SK-N-SH (cell line): Measurements from ENCODE around the gene RBM34. TPM values are rescaled to one million over a fixed set of nuclear protein-coding genes. Genes with fewer than 3 reads are reported as not detected.
"Not testable (repeated sequence)": the region's sequence is repeated elsewhere in the genome, so short reads cannot be mapped to it uniquely, and the experiment has no call there.

Experiments used
- CTCF ChIA-PET: fragments of 300-600, 350-600 bp; formaldehyde crosslinking; extraction: SDS; loops from one replicate; lab custom pipeline; 2021; lab: Yijun Ruan, JAX
- POLR2A ChIA-PET: fragments of 350-600 bp; sonication (Branson Sonifier 250); formaldehyde crosslinking; extraction: SDS; loops from one replicate; lab custom pipeline; 2020; ENCODE audit warnings: antibody characterized with exemption, inconsistent platforms; lab: Yijun Ruan, JAX
- DNase-seq: peaks from one replicate; pipeline ENCODE4 v3.0.0; 2012
- H2AFZ ChIP-seq: fragments of 200-600 bp; sonication (generic); 2 replicates; pipeline ENCODE4 v1.8.1; 2016; ENCODE audit warnings: antibody characterized with exemption, mild to moderate bottlenecking, low read depth
- H3F3A ChIP-seq: fragments of 200-600 bp; sonication (generic); replicated peaks from 2 replicates; pipeline ENCODE3; 2016; ENCODE audit warnings: antibody characterized with exemption, mild to moderate bottlenecking; ENCODE audit not compliant: insufficient read depth
- H3K27ac ChIP-seq, 2 experiments: fragments of 200-500 bp in 1 of 2; fragments of 200-600 bp in 1 of 2; sonication (Bioruptor generic) in 1 of 2; sonication (generic), shearing (Covaris generic) in 1 of 2; 2 replicates each; pipeline versions ENCODE4 v1.5.1 to v1.6.1; 2014 to 2016; ENCODE audit warnings: low read depth in 2 of 2, inconsistent platforms in 1 of 2, low read length in 1 of 2, mild to moderate bottlenecking in 1 of 2, mixed read lengths in 1 of 2
- H3K27me3 ChIP-seq: fragments of 200-600 bp; sonication (generic), shearing (Covaris generic); 2 replicates; pipeline ENCODE4 v1.6.1; 2016; ENCODE audit warnings: mixed run types; ENCODE audit not compliant: insufficient read depth
- H3K36me3 ChIP-seq, 2 experiments: fragments of 200-500 bp in 1 of 2; fragments of 200-600 bp in 1 of 2; sonication (Bioruptor generic) in 1 of 2; sonication (generic) in 1 of 2; replicated peaks in 1 of 2; 2 replicates each; pipeline versions ENCODE3 to v1.5.1; 2014 to 2016; ENCODE audit warnings: low read length in 1 of 2, mild to moderate bottlenecking in 1 of 2; ENCODE audit not compliant: insufficient read depth in 2 of 2, control insufficient read depth in 1 of 2
- H3K4me1 ChIP-seq, 2 experiments: fragments of 200-500 bp in 1 of 2; fragments of 200-600 bp in 1 of 2; sonication (Bioruptor generic) in 1 of 2; sonication (generic), shearing (Covaris generic) in 1 of 2; 2 replicates each; pipeline versions ENCODE4 v1.5.1 to v1.6.1; 2014 to 2016; ENCODE audit warnings: low read depth in 1 of 2, low read length in 1 of 2, mixed run types in 1 of 2; ENCODE audit not compliant: insufficient read depth in 2 of 2, control insufficient read depth in 1 of 2
- H3K4me2 ChIP-seq: fragments of 200-600 bp; sonication (generic), shearing (Covaris generic); 2 replicates; pipeline ENCODE4 v1.6.1; 2017; ENCODE audit warnings: mixed run types
- H3K4me3 ChIP-seq, 2 experiments: fragments of 200-500 bp in 1 of 2; fragments of 200-600 bp in 1 of 2; sonication (Bioruptor generic) in 1 of 2; sonication (generic), shearing (Covaris generic) in 1 of 2; 2 replicates each; pipeline versions ENCODE4 v1.5.1 to v1.8.1; 2014 to 2016; ENCODE audit warnings: low read depth in 2 of 2, inconsistent platforms in 1 of 2, low read length in 1 of 2, mild to moderate bottlenecking in 1 of 2, mixed read lengths in 1 of 2, moderate library complexity in 1 of 2
- H3K79me2 ChIP-seq: fragments of 200-600 bp; sonication (generic); 2 replicates; pipeline ENCODE4 v1.8.1; 2017; ENCODE audit warnings: mild to moderate bottlenecking; ENCODE audit not compliant: insufficient read depth
- H3K9ac ChIP-seq: fragments of 200-600 bp; sonication (generic); 2 replicates; pipeline ENCODE4 v1.6.1; 2017; ENCODE audit warnings: mixed run types
- H3K9me2 ChIP-seq: fragments of 200-600 bp; sonication (generic); 2 replicates; pipeline ENCODE4 v1.6.1; 2017; ENCODE audit warnings: mixed run types
- H3K9me3 ChIP-seq: fragments of 200-600 bp; sonication (generic); 2 replicates; pipeline ENCODE4 v1.6.1; 2017; ENCODE audit warnings: mixed run types, mild to moderate bottlenecking, moderate library complexity
- H4K20me1 ChIP-seq: fragments of 200-600 bp; sonication (generic); 2 replicates; pipeline ENCODE4 v1.6.1; 2017; ENCODE audit warnings: mild to moderate bottlenecking, mixed run types; ENCODE audit not compliant: insufficient read depth
- CTCF ChIP-seq: fragments of 200-600 bp; sonication (generic); IDR thresholded peaks from 2 replicates; pipeline ENCODE4 v1.6.1; 2017; ENCODE audit warnings: antibody characterized with exemption, mild to moderate bottlenecking, moderate library complexity
- ELF1 ChIP-seq: IDR thresholded peaks from 2 replicates; pipeline ENCODE4 v1.4.0; 2012
- EP300 ChIP-seq, 2 experiments: IDR thresholded peaks; 2 replicates each; pipeline versions ENCODE4 v1.4.0 to v1.6.1; 2012; ENCODE audit warnings: borderline replicate concordance in 1 of 2, low read depth in 1 of 2, low read length in 1 of 2
- FOXM1 ChIP-seq: IDR thresholded peaks from 2 replicates; pipeline ENCODE4 v1.4.0; 2012; ENCODE audit warnings: low read depth, mild to moderate bottlenecking
- PBX3 ChIP-seq: IDR thresholded peaks from 2 replicates; pipeline ENCODE4; 2012
- RAD21 ChIP-seq: IDR thresholded peaks from 2 replicates; pipeline ENCODE4 v1.6.1; 2012; ENCODE audit warnings: mild to moderate bottlenecking, low read length
- RCOR1 ChIP-seq: fragments of 150-350 bp; IDR thresholded peaks from 2 replicates; pipeline ENCODE4 v1.6.1; 2017; ENCODE audit warnings: antibody characterized with exemption, low read length
- SIN3A ChIP-seq: IDR thresholded peaks from 2 replicates; pipeline ENCODE4 v1.6.1; 2012; ENCODE audit warnings: low read depth, mild to moderate bottlenecking, low read length, moderate library complexity, borderline replicate concordance
- TEAD4 ChIP-seq: IDR thresholded peaks from 2 replicates; pipeline ENCODE4 v1.4.0; 2012; ENCODE audit warnings: mild to moderate bottlenecking, borderline replicate concordance; ENCODE audit not compliant: insufficient read depth
- YY1 ChIP-seq: IDR thresholded peaks from 2 replicates; pipeline ENCODE4 v1.4.0; 2012; ENCODE audit warnings: low read depth, mild to moderate bottlenecking
- ZBTB33 ChIP-seq: IDR thresholded peaks from 2 replicates; pipeline ENCODE4 v1.4.0; 2012; ENCODE audit warnings: low read depth, borderline replicate concordance
- WGBS: methylation state at CpG from one replicate; pipeline ENCODE4 v1.1.6; 2017; ENCODE audit warnings: low lambda C conversion rate; 5-methylcytosine and 5-hydroxymethylcytosine counted together
- polyA plus RNA-seq, 3 experiments: library from polyadenylated mRNA; depleted of rRNA; stranded (reverse); fragments of >200 nt; gene quantifications; 2 replicates each; pipeline ENCODE4 v1.2.3, GENCODE V29; 2012

RBM34 gene
- polyA plus RNA-seq, 1 of the 3 experiments (the other 2 are of a cell fraction): 39.9 TPM

GRCh38 chr1:235091319-235092044, 69.6 kb downstream of the RBM34 start:
- POLR2A ChIA-PET: interaction anchor here (1.7 kb wide), 1 partner anchor 491 kb away, joined by 5 read pairs; no protein-coding TSS in a partner anchor
- not testable (repeated sequence) for H3K4me2 ChIP-seq
- CTCF ChIA-PET: interaction anchor here (0.8 to 4.0 kb wide), 10 partner anchors 8 to 605 kb away, joined by 3 to 24 read pairs (median 3); partner anchors contain the start of gene B3GALNT2

GRCh38 chr1:235090406-235091069, 70.5 kb downstream of the RBM34 start:
- POLR2A ChIA-PET: interaction anchor here (1.7 kb wide), 1 partner anchor 490 kb away, joined by 5 read pairs; no protein-coding TSS in a partner anchor

More at GRCh38 chr1:235091319-235092044, 69.6 kb downstream of the RBM34 start:
- not testable (repeated sequence) for H4K20me1 ChIP-seq, DNase-seq, H3K9me3 ChIP-seq, H3K27ac ChIP-seq, H3K9me2 ChIP-seq, H3K79me2 ChIP-seq, H3F3A ChIP-seq, H3K4me1 ChIP-seq, H3K4me3 ChIP-seq, H3K9ac ChIP-seq, H2AFZ ChIP-seq, H3K36me3 ChIP-seq, H3K27me3 ChIP-seq
- 91% methylated on average over 19 of the region's 20 CpGs for WGBS

GRCh38 chr1:235088907-235089306, 72.1 kb downstream of the RBM34 start:
- H3K4me2 ChIP-seq: no peak overlapping the region
- H3K9me3 ChIP-seq: no peaks in the 10 kb centered on the region
- H3K36me3 ChIP-seq: no peaks in the 10 kb centered on the region
- 92% methylated on average over 7 of the region's 7 CpGs for WGBS
- no peak for DNase-seq
- no peaks in the 10 kb centered on the region for H3K9me2 ChIP-seq
- H3K4me3 ChIP-seq: no peak overlapping the region
- no peak overlapping the region for H3K27ac ChIP-seq
- no peaks in the 10 kb centered on the region for H3K79me2 ChIP-seq
- H3K4me1 ChIP-seq: peaks cover 6 to 8% of the 10 kb centered on the region in 2 experiments; a peak in 1 of 4 replicates
- ChIA-PET CTCF (interaction anchor here (1.6 to 4.0 kb wide), 3 partner anchors 16 to 602 kb away, joined by 5 to 24 read pairs (median 10); no protein-coding TSS in a partner anchor), POLR2A (no interaction called here)
- no peak overlapping the region for H3K9ac ChIP-seq
- H2AFZ ChIP-seq: no peak overlapping the region
- H3K27me3 ChIP-seq: no peaks in the 10 kb centered on the region
- no peaks in the 10 kb centered on the region for H4K20me1 ChIP-seq
- TF ChIP-seq ZBTB33 (no peak), YY1 (no peak), FOXM1 (no peak), CTCF (no peak), TEAD4 (no peak), EP300 (IDR thresholded peaks at IDR 0.05; ENCODE audit: borderline replicate concordance in 1 of 2, low read depth in 1 of 2, low read length in 1 of 2) (no peak), RAD21 (no peak), RCOR1 (no peak), SIN3A (no peak)
- H3F3A ChIP-seq: no peaks in the 10 kb centered on the region

More at GRCh38 chr1:235090406-235091069, 70.5 kb downstream of the RBM34 start:
- DNase-seq: no peak
- WGBS: 66% methylated on average over 14 of the region's 20 CpGs
- no peaks in the 10 kb centered on the region for H3K79me2 ChIP-seq
- H4K20me1 ChIP-seq: no peaks in the 10 kb centered on the region
- H3K4me2 ChIP-seq: peak overlapping the region; percentile 13; the same call in 1 of the 2 replicates
- H3K27ac ChIP-seq: peak overlapping the region in 1 of 2 experiments; percentile 22; a peak in 2 of 4 replicates
- H3K9me2 ChIP-seq: no peaks in the 10 kb centered on the region
- TF ChIP-seq PBX3: peak; percentile 73
- TF ChIP-seq ELF1: no peak
- CTCF ChIA-PET: interaction anchor here (0.5 to 4.0 kb wide), 10 partner anchors 10 to 604 kb away, joined by 3 to 24 read pairs (median 4); partner anchors contain the start of gene B3GALNT2
- H3K27me3 ChIP-seq: no peaks in the 10 kb centered on the region
- no peaks in the 10 kb centered on the region for H3F3A ChIP-seq
- H3K9me3 ChIP-seq: no peaks in the 10 kb centered on the region
- no peaks in the 10 kb centered on the region for H3K36me3 ChIP-seq
- no peak overlapping the region; the same call in 1 of the 2 replicates for H3K9ac ChIP-seq
- no peak overlapping the region for H3K4me3 ChIP-seq
- peaks cover 4 to 8% of the 10 kb centered on the region in 2 experiments; a peak in 1 of 4 replicates for H3K4me1 ChIP-seq
- peak overlapping the region; percentile 67; the same call in 1 of the 2 replicates for H2AFZ ChIP-seq
